GM18499 (cell line): ENCODE results near the gene TRPM6.
"Not testable (repeated sequence)": the region's sequence is repeated elsewhere in the genome, so short reads cannot be mapped to it uniquely, and the experiment has no call there.

Source experiments
- ATAC-seq: cut with Tn5 transposase; IDR thresholded peaks from one replicate; pipeline ENCODE4 v1.9.1; 2021; ENCODE audit warnings: moderate number of reproducible peaks; ENCODE audit not compliant: insufficient read depth, unreplicated experiment

The TRPM6 gene

GRCh38 chr9:74887041-74887980 lies at the start of gene TRPM6:
TRPM6 (minus strand) TSS chr9:74887921; CDS start chr9:74887856, 65 bp downstream.
- no peak for ATAC-seq

GRCh38 chr9:74935008-74935407 lies 47.3 kb upstream of the TRPM6 start:
- no peak for ATAC-seq

GRCh38 chr9:74921737-74922136 lies 34.0 kb upstream of the TRPM6 start:
- no peak for ATAC-seq

GRCh38 chr9:74920944-74921626 lies 33.4 kb upstream of the TRPM6 start:
- no peak for ATAC-seq

GRCh38 chr9:74910036-74910435 lies 22.3 kb upstream of the TRPM6 start:
- no peak for ATAC-seq

GRCh38 chr9:74908665-74909064 lies 20.9 kb upstream of the TRPM6 start:
- no peak for ATAC-seq

- no peak for ATAC-seq
Measured at GRCh38 chr9:74907085-74907484, 19.4 kb upstream of the TRPM6 start.

- ATAC-seq, result no peak
Measured at GRCh38 chr9:74901001-74901400, 13.3 kb upstream of the TRPM6 start.

- not testable (repeated sequence) for ATAC-seq
Measured at GRCh38 chr9:74888449-74888848, 728 bp upstream of the TRPM6 start.

- no peak for ATAC-seq
Measured at GRCh38 chr9:74887981-74888370, 255 bp upstream of the TRPM6 start.

GRCh38 chr9:74876382-74876949 lies 11.3 kb downstream of the TRPM6 start:
- ATAC-seq, result no peak

GRCh38 chr9:74875656-74876055 lies 12.1 kb downstream of the TRPM6 start:
- no peak for ATAC-seq

- no peak for ATAC-seq
Measured at GRCh38 chr9:74874220-74874619, 13.5 kb downstream of the TRPM6 start.

- no peak for ATAC-seq
Measured at GRCh38 chr9:74872619-74873233, 15.0 kb downstream of the TRPM6 start.

- no peak for ATAC-seq
Measured at GRCh38 chr9:74867483-74867882, 20.2 kb downstream of the TRPM6 start.

GRCh38 chr9:74865177-74865576 lies 22.5 kb downstream of the TRPM6 start:
- ATAC-seq, result no peak

GRCh38 chr9:74861773-74862474 lies 25.8 kb downstream of the TRPM6 start:
- no peak for ATAC-seq

GRCh38 chr9:74861071-74861470 lies 26.6 kb downstream of the TRPM6 start:
- ATAC-seq, result no peak

GRCh38 chr9:74860247-74860646 lies 27.5 kb downstream of the TRPM6 start:
- ATAC-seq, result not testable (repeated sequence)

GRCh38 chr9:74859786-74860185 lies 27.9 kb downstream of the TRPM6 start:
- ATAC-seq, result no peak
